Frontal cortex (tissue), 4 donors: Measurements from ENCODE around the gene PATL1. TPM values are rescaled to one million over a fixed set of nuclear protein-coding genes. Genes with fewer than 3 reads are reported as not detected.
A peak's percentile ranks its signal among the peaks of the same experiment; 100 is the strongest.
"Not testable (repeated sequence)": the region's sequence is repeated elsewhere in the genome, so short reads cannot be mapped to it uniquely, and the experiment has no call there.

Experiments
- DNase-seq, 2 donors: peaks; one replicate each; pipeline ENCODE4 v3.0.0; 2012; ENCODE audit warnings: low spot score in 2 of 2
- FAIRE-seq: peaks from 2 replicates; lab custom pipeline; 2012; peaks lifted over from hg19 to GRCh38; lab: Jason Lieb, UNC
- total RNA-seq: library from RNA; depleted of rRNA; stranded (reverse); fragments of >200 nt; gene quantifications from one replicate; pipeline ENCODE4 v1.2.3, GENCODE V29; 2014
- donor health status: control.
- donor health status: control.
- donor health status: control.

The PATL1 gene, protein sequence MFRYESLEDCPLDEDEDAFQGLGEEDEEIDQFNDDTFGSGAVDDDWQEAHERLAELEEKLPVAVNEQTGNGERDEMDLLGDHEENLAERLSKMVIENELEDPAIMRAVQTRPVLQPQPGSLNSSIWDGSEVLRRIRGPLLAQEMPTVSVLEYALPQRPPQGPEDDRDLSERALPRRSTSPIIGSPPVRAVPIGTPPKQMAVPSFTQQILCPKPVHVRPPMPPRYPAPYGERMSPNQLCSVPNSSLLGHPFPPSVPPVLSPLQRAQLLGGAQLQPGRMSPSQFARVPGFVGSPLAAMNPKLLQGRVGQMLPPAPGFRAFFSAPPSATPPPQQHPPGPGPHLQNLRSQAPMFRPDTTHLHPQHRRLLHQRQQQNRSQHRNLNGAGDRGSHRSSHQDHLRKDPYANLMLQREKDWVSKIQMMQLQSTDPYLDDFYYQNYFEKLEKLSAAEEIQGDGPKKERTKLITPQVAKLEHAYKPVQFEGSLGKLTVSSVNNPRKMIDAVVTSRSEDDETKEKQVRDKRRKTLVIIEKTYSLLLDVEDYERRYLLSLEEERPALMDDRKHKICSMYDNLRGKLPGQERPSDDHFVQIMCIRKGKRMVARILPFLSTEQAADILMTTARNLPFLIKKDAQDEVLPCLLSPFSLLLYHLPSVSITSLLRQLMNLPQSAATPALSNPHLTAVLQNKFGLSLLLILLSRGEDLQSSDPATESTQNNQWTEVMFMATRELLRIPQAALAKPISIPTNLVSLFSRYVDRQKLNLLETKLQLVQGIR
- 4.5 TPM for total RNA-seq

DNA sequence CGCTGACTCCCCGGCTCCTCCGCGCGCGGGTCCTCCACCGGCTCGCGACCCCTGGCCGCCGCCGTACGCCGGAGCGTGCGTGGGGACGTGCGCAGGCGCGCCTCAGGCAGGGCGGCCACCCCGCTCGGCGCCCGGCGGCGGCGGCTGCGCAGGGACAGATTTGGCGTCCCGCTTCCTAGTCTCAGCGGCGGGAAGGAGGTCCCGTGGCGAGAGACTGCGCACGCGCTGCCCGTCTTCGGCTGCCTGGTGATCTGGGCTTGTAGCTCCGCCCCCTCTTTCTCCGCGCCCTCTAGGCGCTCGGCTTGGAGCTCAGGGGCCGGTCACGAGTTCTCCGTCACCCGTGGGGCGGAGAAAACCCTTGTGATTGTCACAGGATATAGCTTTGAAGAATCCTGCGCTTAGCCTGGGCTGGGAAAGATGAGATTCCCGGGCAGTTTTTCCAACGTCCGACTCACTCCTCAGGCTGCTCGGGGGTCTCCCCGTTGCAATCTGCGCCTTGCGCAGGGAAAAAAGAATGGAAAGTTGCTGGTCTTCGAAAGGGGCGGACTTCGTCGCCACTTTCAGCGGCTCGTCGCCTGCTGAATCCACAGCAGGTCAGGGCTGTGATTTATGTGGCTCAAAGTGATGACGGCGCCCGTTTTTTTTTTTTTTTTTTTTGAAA, at the start of gene PATL1:
PATL1 (minus strand) TSS at position 88 of the 661 bp plus-strand sequence. CDS start 142 bp downstream, outside the sequence.
- FAIRE-seq (peak; percentile 19), DNase-seq (peak; percentile 98 to 99)

DNA sequence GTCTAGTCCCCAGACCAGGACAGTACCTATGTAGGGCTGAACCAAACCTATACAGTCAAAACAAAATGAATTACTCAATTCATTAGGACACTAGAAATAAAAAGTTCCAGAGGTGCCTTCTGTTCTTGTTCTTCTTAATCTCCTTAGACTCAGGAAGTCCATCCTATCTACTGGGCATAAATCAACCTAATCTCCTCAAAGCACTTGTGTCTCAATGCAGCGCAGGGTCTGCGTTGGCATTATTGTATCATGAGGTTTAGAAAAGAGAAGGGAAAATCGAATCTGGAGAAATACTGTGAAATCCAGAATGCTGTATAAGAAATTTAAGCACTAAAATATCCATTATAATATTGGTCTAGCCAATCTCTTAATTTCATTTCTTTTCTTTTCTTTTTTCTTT, 47.2 kb upstream of the PATL1 start:
- FAIRE-seq (no peak), DNase-seq (no peak)

DNA sequence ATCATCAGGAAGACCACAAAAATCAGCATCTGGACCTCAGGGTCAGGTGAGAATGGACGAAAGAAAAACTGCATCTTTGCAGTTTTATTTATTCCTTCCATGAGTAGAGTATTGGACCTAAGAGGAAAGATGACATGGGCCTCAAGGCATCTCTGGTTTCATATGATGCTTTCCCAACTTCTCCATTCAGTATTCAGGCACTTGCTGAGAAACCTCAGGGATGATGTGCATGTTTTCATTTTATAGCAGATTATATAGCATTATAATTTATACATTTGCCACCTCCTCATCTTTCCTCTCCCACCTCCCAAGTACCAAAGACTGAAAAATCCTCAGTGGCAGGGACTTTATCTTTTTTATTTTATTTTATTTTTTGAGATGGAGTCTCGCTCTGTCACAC, 44.9 kb upstream of the PATL1 start, which contains the start of gene OR10V1:
OR10V1 (minus strand) TSS at position 101 of the 400 bp plus-strand sequence; CDS start at position 101, 0 bp downstream.
- DNase-seq = no peak
- no peak for FAIRE-seq

DNA sequence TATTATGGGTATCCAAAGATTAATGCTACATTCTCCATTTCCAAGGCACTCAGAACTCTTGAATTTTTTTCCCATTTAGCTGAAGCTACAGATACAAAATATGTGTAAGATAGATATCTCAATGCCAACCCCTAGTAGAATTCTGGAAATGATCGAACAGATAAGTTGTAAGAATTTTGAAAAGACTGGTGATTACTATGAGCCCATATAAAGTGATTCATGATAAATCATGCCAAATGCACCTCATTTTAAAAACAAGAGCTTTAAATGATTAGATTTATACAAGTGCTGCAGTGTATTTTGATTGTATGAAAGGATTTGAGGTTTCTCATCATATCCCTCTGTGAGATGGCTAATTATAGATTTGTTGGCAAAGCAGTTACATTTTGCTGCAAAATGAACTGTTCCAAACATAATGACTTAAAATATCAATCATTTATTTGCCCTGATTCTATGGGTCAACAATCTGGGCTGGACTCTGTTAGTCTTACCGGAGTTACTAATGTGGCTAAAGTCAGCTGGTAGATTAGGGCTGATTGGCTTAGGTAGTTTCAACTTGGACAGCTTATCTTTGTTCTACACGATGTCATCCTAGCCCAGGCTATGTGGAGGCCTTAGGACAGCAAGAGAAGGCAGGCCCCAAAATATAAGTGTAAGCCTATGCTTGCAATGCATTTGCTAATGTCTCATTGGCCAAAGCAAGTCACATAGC, 41.5 kb upstream of the PATL1 start:
- FAIRE-seq (no peak), DNase-seq (no peak)

DNA sequence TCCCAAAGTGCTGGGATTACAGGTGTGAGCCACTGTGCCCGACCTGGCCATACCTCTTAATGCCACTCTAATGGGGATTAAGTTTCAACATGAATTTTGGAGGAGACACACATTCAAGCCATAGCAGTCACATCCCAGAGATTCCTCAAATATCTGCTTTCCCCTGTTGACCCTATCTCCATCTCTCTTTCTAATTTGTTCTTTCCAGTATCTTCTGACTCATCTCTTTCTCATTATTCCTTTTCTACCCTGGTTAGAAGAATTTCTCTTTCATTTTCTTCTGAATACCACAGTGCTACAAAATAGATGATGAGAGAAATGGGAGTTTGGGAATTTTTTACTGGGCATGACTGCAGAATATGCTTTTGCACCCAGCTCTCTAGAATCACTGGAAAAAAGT, 39.7 kb upstream of the PATL1 start:
- no peak for DNase-seq
- no peak for FAIRE-seq

DNA sequence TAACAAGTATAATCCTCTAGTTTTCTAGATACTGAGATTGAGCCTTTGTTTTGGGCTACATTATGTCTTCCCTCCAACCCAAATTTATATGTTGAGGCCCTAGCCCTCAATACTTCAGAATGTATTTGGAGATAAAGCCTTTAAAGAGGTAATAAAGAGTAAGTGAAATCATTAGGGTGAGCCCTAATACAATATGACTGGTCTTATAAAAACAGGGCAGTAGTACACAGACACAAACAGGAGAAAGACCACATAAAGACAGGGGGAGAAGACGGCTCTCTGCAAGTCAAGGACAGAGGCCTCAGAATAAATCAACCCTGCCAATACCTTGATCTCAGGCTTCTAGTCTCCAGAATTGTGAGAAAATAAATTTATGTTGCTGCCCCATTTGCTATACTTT, 38.5 kb upstream of the PATL1 start:
- DNase-seq (no peak), FAIRE-seq (no peak)

DNA sequence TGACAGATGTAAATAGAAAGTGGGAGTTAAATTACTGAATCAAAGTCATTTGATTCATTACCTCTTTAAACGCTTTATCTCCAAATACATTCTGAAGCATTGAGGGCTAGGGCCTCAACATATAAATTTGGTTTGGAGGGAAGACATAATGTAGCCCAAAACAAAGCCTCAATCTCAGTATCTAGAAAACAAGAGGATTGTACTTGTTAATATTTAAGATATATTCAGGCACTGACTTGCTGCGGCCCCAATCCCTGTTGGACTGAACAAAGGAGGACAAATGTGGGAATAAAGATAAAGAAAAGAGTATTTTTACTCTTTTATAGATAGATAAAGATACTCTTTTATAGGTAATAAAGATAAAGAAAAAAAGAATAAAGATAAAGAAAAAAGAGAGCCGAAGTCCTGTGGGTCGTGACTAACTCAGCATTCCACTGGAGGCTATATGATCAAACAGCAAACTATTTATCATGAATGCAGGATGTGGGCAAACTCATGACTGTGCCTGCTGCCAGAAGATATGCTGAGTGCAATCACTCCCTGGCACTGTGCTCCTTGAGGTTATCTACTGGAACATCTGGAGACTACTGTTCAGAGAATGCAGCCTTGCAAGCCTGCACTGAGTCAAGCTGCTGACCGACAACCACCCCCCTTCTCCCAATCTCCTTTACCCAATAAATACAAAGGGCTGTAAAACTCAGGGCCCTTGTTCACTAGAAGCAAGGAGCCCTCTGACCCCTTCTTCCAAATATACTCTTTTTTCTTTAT, 37.9 kb upstream of the PATL1 start:
- FAIRE-seq (no peak), DNase-seq (no peak)

DNA sequence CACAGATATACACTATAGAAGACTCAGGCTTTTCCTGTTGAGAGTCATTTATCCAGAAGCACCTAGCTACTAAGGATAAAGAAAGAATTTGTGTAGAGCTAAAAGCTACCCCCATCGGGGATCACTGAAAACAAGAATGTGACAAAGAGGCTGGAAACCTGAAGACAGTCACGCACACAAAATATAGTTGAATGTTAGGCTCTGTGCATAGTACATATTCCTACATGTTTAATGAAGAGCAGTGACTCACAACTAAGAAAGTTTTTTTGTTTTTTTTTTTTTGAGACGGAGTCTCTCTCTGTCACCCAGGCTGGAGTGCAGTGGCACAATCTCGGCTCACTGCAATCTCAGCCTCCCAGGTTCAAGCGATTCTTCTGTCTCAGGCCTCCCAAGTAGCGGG, 36.5 kb upstream of the PATL1 start:
- DNase-seq (no peak), FAIRE-seq (no peak)

DNA sequence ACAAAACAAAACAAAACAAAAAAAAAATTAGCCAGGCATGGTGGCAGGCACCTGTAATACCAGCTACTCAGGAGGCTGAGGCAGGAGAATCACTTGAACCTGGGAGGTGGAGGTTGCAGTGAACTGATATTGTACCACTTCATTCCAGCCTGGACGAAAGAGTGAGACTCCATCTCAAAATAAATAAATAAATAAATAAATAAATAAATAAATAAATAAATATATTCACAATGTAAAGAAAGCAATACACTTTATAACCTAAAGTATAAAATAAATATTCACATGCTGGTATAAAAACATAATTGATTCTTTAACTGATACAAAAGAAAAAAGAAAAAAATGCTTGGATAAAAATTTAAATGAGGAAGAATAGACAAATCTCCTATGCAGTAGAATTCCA, 34.7 kb upstream of the PATL1 start:
- DNase-seq, FAIRE-seq: not testable (repeated sequence)

DNA sequence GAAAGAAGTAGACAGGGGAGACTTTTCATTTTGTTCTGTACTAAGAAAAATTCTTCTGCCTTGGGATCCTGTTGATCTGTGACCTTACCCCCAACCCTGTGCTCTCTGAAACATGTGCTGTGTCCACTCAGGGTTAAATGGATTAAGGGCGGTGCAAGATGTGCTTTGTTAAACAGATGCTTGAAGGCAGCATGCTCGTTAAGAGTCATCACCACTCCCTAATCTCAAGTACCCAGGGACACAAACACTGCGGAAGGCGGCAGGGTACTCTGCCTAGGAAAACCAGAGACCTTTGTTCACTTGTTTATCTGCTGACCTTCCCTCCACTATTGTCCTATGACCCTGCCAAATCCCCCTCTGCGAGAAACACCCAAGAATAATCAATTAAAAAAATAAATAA, 31.3 kb upstream of the PATL1 start:
- not testable (repeated sequence) for DNase-seq, FAIRE-seq

DNA sequence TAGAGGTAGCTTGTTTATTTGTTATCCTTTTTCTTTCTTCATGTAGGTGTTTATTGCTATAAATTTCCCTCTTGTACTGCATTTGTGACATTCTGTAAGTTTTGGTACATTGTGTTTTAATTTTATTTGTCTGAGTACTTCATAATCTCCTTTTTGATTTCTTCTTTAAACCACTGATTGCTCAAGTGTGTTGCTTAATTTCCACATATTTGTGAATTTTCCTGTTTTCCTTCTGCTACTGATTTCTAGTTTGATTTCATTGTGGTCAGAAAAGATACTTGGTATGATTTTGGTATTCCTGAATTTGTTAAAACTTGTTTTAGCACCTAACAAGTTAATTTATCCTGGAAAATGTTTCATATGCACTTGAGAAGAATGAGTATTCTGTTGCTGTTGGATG, 29.7 kb upstream of the PATL1 start:
- no peak for FAIRE-seq
- no peak for DNase-seq

DNA sequence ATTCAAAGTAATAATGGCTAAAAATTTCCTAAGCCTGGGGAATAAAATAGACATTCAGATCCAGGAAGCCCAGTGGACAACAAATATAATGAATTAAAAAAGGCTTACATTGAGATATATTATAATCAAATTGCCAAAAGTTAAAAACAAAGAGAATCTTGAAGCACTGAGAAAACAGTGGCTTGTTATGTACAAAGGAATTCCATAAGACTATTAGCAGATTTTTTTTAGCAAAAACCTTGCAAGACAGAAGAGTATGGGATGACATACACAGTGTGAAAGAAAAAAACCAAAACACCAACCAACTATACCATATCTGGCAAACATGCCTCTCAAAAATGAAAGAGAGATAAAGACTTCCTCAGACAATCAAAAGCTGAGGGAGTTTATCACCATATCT, 24.1 kb upstream of the PATL1 start:
- no peak for FAIRE-seq

DNA sequence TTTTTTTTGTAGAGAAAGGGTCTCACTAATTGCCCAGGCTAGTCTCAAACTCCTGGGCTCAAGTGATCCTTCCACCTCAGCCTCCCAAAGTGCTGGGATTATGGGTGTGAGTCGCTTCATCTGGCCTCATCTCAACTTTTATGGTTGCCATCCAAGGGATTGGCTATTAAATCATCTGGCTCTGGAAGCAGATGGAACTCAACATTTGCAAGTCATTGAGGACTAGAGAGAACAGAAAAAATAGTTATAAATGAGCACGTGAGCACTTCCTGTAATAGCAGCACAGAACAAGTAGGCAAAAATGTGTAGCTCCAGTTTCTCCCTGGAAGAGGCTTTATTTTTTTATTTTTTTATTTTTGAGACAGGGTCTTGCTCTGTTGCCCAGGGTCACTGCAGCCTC, 22.3 kb upstream of the PATL1 start:
- FAIRE-seq (no peak), DNase-seq (no peak)

More for the DNA sequence above, 24.1 kb upstream of the PATL1 start:
- no peak for DNase-seq

DNA sequence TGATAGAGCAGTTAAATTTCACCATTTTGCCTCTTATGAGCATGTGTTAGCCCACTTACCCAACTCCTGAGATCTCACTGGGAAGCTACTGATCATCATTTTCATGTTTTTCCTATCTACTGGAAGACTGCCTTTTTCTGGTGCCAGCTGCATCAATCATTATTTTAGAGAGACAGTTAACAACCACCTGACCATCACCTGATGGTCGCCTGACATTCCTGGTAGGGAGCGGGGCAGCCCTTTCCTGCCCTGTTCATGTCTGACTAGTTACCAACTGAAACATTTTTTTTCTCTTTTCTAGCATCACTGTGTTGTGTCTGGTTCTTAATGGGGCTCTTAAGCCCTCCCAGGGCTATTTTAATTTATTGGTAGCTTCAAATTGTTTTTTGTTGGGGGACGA, 20.2 kb upstream of the PATL1 start:
- DNase-seq (no peak), FAIRE-seq (no peak)

DNA sequence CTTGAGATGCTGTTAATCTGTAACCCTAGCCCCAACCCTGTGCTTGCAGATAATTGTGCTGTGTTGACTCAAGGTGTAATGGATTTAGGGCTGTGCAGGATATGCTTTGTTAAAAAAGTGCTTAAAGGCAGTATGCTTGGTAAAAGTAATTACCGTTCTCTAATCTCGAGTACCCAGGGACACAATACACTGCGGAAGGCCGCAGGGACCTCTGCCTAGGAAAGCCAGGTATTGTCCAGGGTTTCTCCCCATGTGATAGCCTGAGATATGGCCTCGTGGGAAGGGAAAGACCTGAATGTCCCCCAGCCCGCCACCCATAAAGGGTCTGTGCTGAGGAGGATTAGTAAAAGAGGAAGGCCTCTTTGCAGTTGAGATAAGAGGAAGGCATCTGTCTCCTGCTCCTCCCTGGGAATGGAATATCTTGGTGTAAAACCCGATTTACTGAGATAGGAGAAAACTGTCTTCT, 12.5 kb upstream of the PATL1 start:
- DNase-seq, FAIRE-seq: not testable (repeated sequence)

DNA sequence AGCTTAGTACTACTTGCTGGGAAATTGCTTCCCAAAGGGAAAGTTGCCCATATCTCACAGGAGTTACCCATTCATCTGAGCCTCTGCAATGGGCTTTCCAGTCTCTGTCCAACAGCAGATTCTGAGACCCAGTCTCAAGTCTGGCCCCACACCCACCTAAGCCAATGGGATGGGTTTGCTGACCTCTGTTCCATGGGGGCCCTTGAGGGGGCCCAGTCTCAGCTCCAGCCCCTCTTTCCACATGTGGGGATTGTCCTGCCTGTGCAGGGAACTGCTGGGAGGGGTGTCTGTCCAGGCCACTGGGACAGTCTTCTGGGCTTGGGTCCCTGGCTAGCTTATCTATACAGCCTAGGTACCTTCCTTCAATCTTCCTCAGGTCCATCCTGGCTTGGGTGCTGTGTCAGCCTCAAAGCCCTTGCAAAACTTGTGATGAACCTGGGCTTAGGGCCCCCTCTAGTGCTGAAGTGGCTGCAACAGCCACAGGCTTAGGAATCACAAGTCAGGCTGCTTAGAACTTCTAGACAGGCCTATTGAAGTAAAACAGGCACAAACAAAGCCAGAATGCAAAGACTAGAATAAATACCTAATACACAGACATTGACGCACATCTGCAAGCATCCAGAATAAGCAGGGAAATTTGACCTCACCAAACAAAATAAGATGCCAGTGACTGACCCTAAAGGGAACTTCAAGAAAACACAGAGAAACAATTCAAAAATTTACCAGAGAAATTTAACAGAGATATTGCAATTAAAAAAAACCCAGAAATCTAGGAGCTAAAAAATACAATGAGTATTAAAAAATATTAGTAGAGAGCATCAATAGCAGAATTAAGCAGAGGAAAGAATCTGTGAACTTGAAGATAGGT, 11.7 kb upstream of the PATL1 start:
- peak in 1 of 2 donors; percentile 18 for DNase-seq
- FAIRE-seq = no peak

DNA sequence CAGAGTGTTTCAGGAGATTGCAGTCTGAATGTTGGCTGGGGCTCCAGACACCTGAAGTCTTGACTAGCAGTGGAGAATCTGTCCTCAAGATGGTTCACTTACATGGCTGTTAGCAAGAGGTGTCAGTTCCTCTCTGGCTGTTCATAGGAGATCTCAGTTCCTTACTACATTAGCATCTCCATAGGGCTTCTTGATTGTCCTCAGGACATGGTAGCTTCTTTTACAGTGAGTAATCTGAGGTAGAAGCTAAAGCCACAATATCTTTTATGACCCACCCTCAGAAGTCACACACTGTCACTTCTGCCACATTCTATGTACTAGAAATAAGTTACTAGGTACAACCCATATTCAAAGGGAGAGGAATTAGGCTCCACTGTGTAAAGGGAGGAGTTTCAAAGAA, 10.5 kb upstream of the PATL1 start:
- FAIRE-seq (no peak), DNase-seq (no peak)

DNA sequence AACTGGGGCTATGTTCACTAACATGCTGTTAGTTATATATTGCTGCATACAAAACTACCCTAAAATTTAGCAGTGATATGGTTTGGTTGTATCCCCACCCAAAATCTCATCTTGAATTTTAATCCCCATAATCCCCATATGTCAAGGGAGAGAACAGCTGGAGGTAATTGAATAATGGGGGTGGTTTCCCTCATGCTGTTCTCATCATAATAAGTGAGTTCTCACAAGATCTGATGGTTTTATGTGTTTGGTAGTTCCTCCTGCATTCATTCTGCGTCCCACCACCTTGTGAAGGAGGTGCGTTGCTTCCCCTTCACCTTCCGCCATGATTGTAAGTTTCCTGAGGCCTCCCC, 10.0 kb upstream of the PATL1 start:
- DNase-seq = no peak
- no peak for FAIRE-seq
